Left lung (tissue), 10 donors: ENCODE data around the gene TOP2A. TPM values are rescaled to one million over a fixed set of nuclear protein-coding genes. Genes with fewer than 3 reads are reported as not detected.

Source experiments
- ATAC-seq: fragments of 200-7000 bp; cut with Tn5 transposase; one replicate; pipeline ENCODE4 v1.9.1; 2020; ENCODE audit warnings: moderate library complexity
- DNase-seq, 4 donors: peaks; one replicate each; pipeline ENCODE4 v3.0.0-alpha.2; 2013 to 2020
- H3K27ac ChIP-seq, 2 donors: fragments of 200-600 bp; sonication (generic) in 1 of 2; one replicate each; pipeline versions ENCODE4 v1.5.0 to v1.8.0; 2020 to 2021
- H3K27me3 ChIP-seq, 2 donors: fragments of 200-600 bp; sonication (generic) in 1 of 2; one replicate each; pipeline versions ENCODE4 v1.5.0 to v1.8.0; 2020 to 2021
- H3K36me3 ChIP-seq, 2 donors: fragments of 200-600 bp; sonication (generic) in 1 of 2; one replicate each; pipeline versions ENCODE4 v1.5.0 to v1.8.0; 2020 to 2021
- H3K4me1 ChIP-seq, 2 donors: fragments of 200-600 bp; one replicate each; pipeline ENCODE4 v1.8.0; 2021
- H3K4me3 ChIP-seq, 2 donors: fragments of 200-600 bp; sonication (generic) in 1 of 2; one replicate each; pipeline versions ENCODE4 v1.5.0 to v1.8.0; 2020 to 2021; ENCODE audit warnings: mild to moderate bottlenecking in 1 of 2
- H3K9me3 ChIP-seq, 2 donors: fragments of 200-600 bp; sonication (generic) in 1 of 2; one replicate each; pipeline versions ENCODE4 v1.5.0 to v1.8.0; 2020 to 2021
- intact Hi-C, 2 donors: fragments of 100-400 bp; cut with DNase I; formaldehyde crosslinking; loops; one replicate each; pipeline versions ENCODE4 v1.11.2 to v1.14.2; 2022
- polyA plus RNA-seq, 6 donors: library from polyadenylated mRNA; unstranded; fragments of 120-200 nt; gene quantifications; one replicate each; pipeline ENCODE4 v1.2.1, GENCODE V29; 2013; ENCODE audit not compliant: insufficient read length in 6 of 6
- total RNA-seq, 2 donors: library from RNA; stranded (reverse); fragmentation: NEBNext Ultra II Directional; extraction: Animal tissue kit (Norgen Biotek cat#: 25700); gene quantifications; one replicate each; pipeline ENCODE4 v1.2.1, GENCODE V29; 2021
- TF ChIP-seq, protein P1 (sequence below), 2 donors: fragments of 200-600 bp; sonication (generic) in 1 of 2; IDR thresholded peaks; one replicate each; pipeline versions ENCODE4 v1.5.0 to v1.8.0; 2021; ENCODE audit warnings: antibody characterized with exemption in 2 of 2
- donor health status: DM: no; HTN: yes; CAD: no.
- donor health status: DM: no; HTN: no; CAD: no.

The TOP2A gene
- total and polyA plus RNA-seq, 8 donors, result 18.1 to 314 (median 139) TPM

- no peak overlapping the region for H3K4me3 ChIP-seq
- peak in 1 of 4 donors; percentile 66 for DNase-seq
These were observed 33.7 kb upstream of the TOP2A start for GRCh38 chr17:40451420-40451819.

DNA sequence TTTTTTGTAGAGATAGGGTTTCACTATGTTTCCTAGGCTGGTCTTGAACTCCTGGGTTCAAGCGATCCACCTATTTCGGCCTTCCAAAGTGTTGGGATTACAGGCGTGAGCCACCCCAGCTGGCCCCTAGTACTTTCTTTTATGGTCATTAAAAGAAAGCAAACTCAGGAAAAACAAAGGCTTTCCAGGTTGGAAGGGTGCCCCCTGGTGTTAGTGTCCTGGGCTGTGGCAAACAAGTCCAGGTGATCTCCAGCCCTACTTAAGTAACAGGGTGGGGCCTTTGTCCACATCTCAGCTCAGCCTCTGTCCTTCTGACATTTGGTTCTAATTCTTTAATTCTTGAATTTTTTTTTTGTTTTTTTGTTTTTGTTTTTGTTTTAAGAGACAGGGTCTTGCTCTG, 32.5 kb upstream of the TOP2A start:
- intact Hi-C loops, result no loop called here
- ATAC-seq, result peak; percentile 25
- Histone ChIP-seq H3K4me1 (peaks cover 66 to 82% of the 10 kb centered on the region in 2 donors), H3K9me3 (no peaks in the 10 kb centered on the region), H3K27ac (peak overlapping the region in 1 of 2 donors; percentile 78), H3K27me3 (no peaks in the 10 kb centered on the region), H3K4me3 (no peak overlapping the region), H3K36me3 (peaks cover 0 to 30% of the 10 kb centered on the region in 2 donors)
- DNase-seq, result peak in 1 of 4 donors; percentile 58
- TF ChIP-seq, protein P1, sequence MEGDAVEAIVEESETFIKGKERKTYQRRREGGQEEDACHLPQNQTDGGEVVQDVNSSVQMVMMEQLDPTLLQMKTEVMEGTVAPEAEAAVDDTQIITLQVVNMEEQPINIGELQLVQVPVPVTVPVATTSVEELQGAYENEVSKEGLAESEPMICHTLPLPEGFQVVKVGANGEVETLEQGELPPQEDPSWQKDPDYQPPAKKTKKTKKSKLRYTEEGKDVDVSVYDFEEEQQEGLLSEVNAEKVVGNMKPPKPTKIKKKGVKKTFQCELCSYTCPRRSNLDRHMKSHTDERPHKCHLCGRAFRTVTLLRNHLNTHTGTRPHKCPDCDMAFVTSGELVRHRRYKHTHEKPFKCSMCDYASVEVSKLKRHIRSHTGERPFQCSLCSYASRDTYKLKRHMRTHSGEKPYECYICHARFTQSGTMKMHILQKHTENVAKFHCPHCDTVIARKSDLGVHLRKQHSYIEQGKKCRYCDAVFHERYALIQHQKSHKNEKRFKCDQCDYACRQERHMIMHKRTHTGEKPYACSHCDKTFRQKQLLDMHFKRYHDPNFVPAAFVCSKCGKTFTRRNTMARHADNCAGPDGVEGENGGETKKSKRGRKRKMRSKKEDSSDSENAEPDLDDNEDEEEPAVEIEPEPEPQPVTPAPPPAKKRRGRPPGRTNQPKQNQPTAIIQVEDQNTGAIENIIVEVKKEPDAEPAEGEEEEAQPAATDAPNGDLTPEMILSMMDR (IDR thresholded peaks at IDR 0.05), result peak; percentile 42 to 57

More at GRCh38 chr17:40451420-40451819, 33.7 kb upstream of the TOP2A start:
- no peaks in the 10 kb centered on the region for H3K27me3 ChIP-seq
- H3K4me1 ChIP-seq, result peaks cover 57 to 73% of the 10 kb centered on the region in 2 donors
- H3K27ac ChIP-seq, result peak overlapping the region; percentile 40 to 65
- H3K36me3 ChIP-seq, result peaks cover 3 to 41% of the 10 kb centered on the region in 2 donors
- TF ChIP-seq, protein P1 (IDR thresholded peaks at IDR 0.05), result no peak
- no peaks in the 10 kb centered on the region for H3K9me3 ChIP-seq
- intact Hi-C loops, result no loop called here
- no peak for ATAC-seq

- TF ChIP-seq, protein P1 (IDR thresholded peaks at IDR 0.05), result no peak
- H3K9me3 ChIP-seq, result no peaks in the 10 kb centered on the region
- ATAC-seq, result peak; percentile 70
- peak overlapping the region in 1 of 2 donors; percentile 67 for H3K4me3 ChIP-seq
- H3K27ac ChIP-seq, result peak overlapping the region; percentile 72 to 78
- intact Hi-C loops, result no loop called here
- peaks cover 0 to 7% of the 10 kb centered on the region in 2 donors for H3K27me3 ChIP-seq
- H3K36me3 ChIP-seq, result peaks cover 0 to 16% of the 10 kb centered on the region in 2 donors
- H3K4me1 ChIP-seq, result peaks cover 66 to 89% of the 10 kb centered on the region in 2 donors
- DNase-seq, result peak in 1 of 4 donors; percentile 83
These were observed 31.1 kb upstream of the TOP2A start for GRCh38 chr17:40448639-40449261.

- intact Hi-C loops, result no loop called here
- Histone ChIP-seq H3K27ac (peak overlapping the region; percentile 72 to 78), H3K4me3 (peak overlapping the region in 1 of 2 donors; percentile 67), H3K36me3 (peaks cover 0 to 10% of the 10 kb centered on the region in 2 donors), H3K27me3 (peaks cover 0 to 12% of the 10 kb centered on the region in 2 donors), H3K4me1 (peaks cover 66 to 85% of the 10 kb centered on the region in 2 donors), H3K9me3 (no peaks in the 10 kb centered on the region)
- ATAC-seq (peak; percentile 0), DNase-seq (no peak)
- TF ChIP-seq, protein P1 (IDR thresholded peaks at IDR 0.05), result no peak
These were observed 30.5 kb upstream of the TOP2A start for GRCh38 chr17:40448213-40448638.

- no peak for ATAC-seq
These were observed 30.1 kb upstream of the TOP2A start for GRCh38 chr17:40447806-40448205.

More at GRCh38 chr17:40447806-40448205, 30.1 kb upstream of the TOP2A start:
- DNase-seq, result no peak
- no peaks in the 10 kb centered on the region for H3K9me3 ChIP-seq
- H3K27me3 ChIP-seq, result peaks cover 0 to 16% of the 10 kb centered on the region in 2 donors
- intact Hi-C loops, result no loop called here
- peaks cover 0 to 6% of the 10 kb centered on the region in 2 donors for H3K36me3 ChIP-seq
- H3K4me1 ChIP-seq, result peaks cover 66 to 83% of the 10 kb centered on the region in 2 donors
- TF ChIP-seq, protein P1 (IDR thresholded peaks at IDR 0.05), result no peak
- peak overlapping the region in 1 of 2 donors; percentile 67 for H3K4me3 ChIP-seq
- H3K27ac ChIP-seq, result peak overlapping the region; percentile 72 to 78
